Measurements from ENCODE around the gene SOWAHA. TPM values are rescaled to one million over a fixed set of nuclear protein-coding genes. Genes with fewer than 3 reads are reported as not detected.

Gene SOWAHA
- total and polyA plus RNA-seq, 2 experiments from 2014 or later: not detected

DNA sequence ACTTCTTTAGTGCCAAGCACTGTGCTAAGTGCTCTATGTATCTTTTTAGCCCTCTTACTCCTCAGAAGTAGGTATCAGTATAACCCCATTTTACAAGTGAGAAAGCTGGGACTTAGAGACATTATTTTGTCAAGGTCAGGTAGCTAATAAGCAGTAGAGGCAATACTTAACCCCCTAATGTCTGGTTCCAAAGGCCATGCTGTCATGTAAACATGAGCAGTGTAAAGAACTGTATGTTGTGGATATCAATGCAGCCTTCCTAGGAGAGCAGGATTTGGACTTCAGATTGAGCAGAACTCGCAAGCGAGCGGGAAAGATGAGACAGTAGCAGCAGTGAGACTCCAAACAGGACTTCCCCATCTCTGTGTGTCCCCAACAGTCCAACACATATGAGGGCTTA, 21.0 kb downstream of the SOWAHA start:
- WGBS, 2 experiments (ENCODE audit: low coverage in 1 of 2, low lambda C conversion rate in 2 of 2, missing lambda C conversion rate in 2 of 2): 97 to 100% methylated on average over 3 of the region's 3 CpGs
- Histone ChIP-seq H3K9ac (no peak overlapping the region), H3K4me1 (ENCODE audit: insufficient read depth) (peaks cover 4% of the 10 kb centered on the region; the same call in 1 of the 2 replicates), H3K27me3 (replicated peaks; ENCODE audit: insufficient read depth) (no peaks in the 10 kb centered on the region), H3F3A (ENCODE audit: insufficient read depth) (no peaks in the 10 kb centered on the region), H3K79me2 (ENCODE audit: insufficient read depth) (peaks cover 7% of the 10 kb centered on the region; the same call in 1 of the 2 replicates), H3K9me3 (ENCODE audit: low read depth) (no peaks in the 10 kb centered on the region), H4K20me1 (ENCODE audit: insufficient read depth) (no peaks in the 10 kb centered on the region), H3K9me2 (ENCODE audit: insufficient read depth) (no peaks in the 10 kb centered on the region), H3K27ac (no peak overlapping the region), H3K4me3 (no peak overlapping the region), H3K36me3 (ENCODE audit: low read depth) (no peaks in the 10 kb centered on the region), H3K4me2 (ENCODE audit: unreplicated experiment) (no peak overlapping the region), H2AFZ (no peak overlapping the region)
- in situ Hi-C loops (cut with MboI): no loop called here
- TF ChIP-seq EZH2 (IDR thresholded peaks at IDR 0.05; ENCODE audit: insufficient read depth, poor library complexity, severe bottlenecking): no peak
- no peak for TF ChIP-seq EZH2phosphoT487 (IDR thresholded peaks at IDR 0.05; ENCODE audit: insufficient read depth, low read depth)
- DNase-seq: no peak

DNA sequence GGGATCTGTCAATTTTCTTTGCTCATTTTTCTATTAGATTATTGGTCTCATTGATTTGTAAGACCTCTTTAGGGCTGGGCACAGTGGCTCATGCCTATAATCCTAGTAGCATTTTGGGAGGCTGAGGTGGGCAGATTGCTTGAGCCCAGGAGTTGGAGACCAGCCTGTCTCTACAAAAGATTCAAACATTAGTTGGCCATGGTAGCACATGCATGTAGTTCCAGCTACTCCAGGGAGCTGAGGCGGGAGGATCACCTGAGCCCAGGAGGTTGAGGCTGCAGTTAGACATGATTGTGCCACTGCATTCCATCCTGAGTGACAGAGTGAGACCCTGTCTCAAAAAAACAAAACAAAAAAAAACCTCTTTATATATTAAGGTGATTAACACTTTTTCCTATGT, 23.8 kb downstream of the SOWAHA start:
- in situ Hi-C loops (cut with MboI): no loop called here
- H3K27ac ChIP-seq: no peak overlapping the region
- no peaks in the 10 kb centered on the region for H3K9me3 ChIP-seq (ENCODE audit: low read depth)
- 100% methylated on average over 1 of the region's 1 CpG for WGBS, 2 experiments (ENCODE audit: low coverage in 1 of 2, low lambda C conversion rate in 2 of 2, missing lambda C conversion rate in 2 of 2)
- no peaks in the 10 kb centered on the region for H3K9me2 ChIP-seq (ENCODE audit: insufficient read depth)
- no peak overlapping the region for H2AFZ ChIP-seq
- TF ChIP-seq EZH2phosphoT487 (IDR thresholded peaks at IDR 0.05; ENCODE audit: insufficient read depth, low read depth): no peak
- TF ChIP-seq EZH2 (IDR thresholded peaks at IDR 0.05; ENCODE audit: insufficient read depth, poor library complexity, severe bottlenecking): no peak
- no peaks in the 10 kb centered on the region for H4K20me1 ChIP-seq (ENCODE audit: insufficient read depth)
- no peaks in the 10 kb centered on the region for H3K36me3 ChIP-seq (ENCODE audit: low read depth)
- H3K9ac ChIP-seq: no peak overlapping the region
- H3K79me2 ChIP-seq (ENCODE audit: insufficient read depth): no peaks in the 10 kb centered on the region
- no peaks in the 10 kb centered on the region for H3K27me3 ChIP-seq (replicated peaks; ENCODE audit: insufficient read depth)
- H3K4me1 ChIP-seq (ENCODE audit: insufficient read depth): peaks cover 14% of the 10 kb centered on the region
- peaks cover 13% of the 10 kb centered on the region; the same call in 1 of the 2 replicates for H3F3A ChIP-seq (ENCODE audit: insufficient read depth)
- no peak overlapping the region for H3K4me2 ChIP-seq (ENCODE audit: unreplicated experiment)
- DNase-seq: no peak
- no peak overlapping the region for H3K4me3 ChIP-seq

DNA sequence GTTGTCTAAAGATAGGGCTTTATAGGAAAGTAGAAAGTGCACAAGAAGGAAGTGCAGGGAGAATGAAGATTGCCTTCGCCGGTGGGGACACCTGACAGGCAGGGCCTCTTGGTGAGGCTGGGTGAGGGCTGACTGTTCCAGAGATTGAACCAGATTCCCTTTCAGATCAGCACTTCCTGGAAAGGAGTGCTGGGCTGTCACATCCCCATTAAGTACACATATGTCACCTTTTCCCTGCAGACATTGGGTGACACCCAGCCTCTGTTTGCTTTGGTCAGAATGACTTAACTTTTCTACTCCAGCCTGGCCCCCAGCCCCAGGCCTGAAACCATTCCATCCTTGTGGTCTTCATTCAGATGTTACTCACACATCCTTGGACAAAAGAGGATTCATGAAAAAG, 24.8 kb downstream of the SOWAHA start:
- WGBS, 2 experiments (ENCODE audit: low coverage in 1 of 2, low lambda C conversion rate in 2 of 2, missing lambda C conversion rate in 2 of 2): 64 to 84% methylated on average over 2 of the region's 2 CpGs
- in situ Hi-C loops (cut with MboI): no loop called here
- H3K4me3 ChIP-seq: no peak overlapping the region
- peaks cover 14% of the 10 kb centered on the region for H3K4me1 ChIP-seq (ENCODE audit: insufficient read depth)
- H3F3A ChIP-seq (ENCODE audit: insufficient read depth): peaks cover 13% of the 10 kb centered on the region; the same call in 1 of the 2 replicates
- H4K20me1 ChIP-seq (ENCODE audit: insufficient read depth): no peaks in the 10 kb centered on the region
- H3K79me2 ChIP-seq (ENCODE audit: insufficient read depth): no peaks in the 10 kb centered on the region
- no peak overlapping the region for H3K4me2 ChIP-seq (ENCODE audit: unreplicated experiment)
- H3K27me3 ChIP-seq (replicated peaks; ENCODE audit: insufficient read depth): no peaks in the 10 kb centered on the region
- no peak overlapping the region for H3K9ac ChIP-seq
- H3K27ac ChIP-seq: no peak overlapping the region
- TF ChIP-seq EZH2phosphoT487 (IDR thresholded peaks at IDR 0.05; ENCODE audit: insufficient read depth, low read depth): no peak
- no peak for TF ChIP-seq EZH2 (IDR thresholded peaks at IDR 0.05; ENCODE audit: insufficient read depth, poor library complexity, severe bottlenecking)
- no peaks in the 10 kb centered on the region for H3K36me3 ChIP-seq (ENCODE audit: low read depth)
- DNase-seq: no peak
- H2AFZ ChIP-seq: no peak overlapping the region
- no peaks in the 10 kb centered on the region for H3K9me2 ChIP-seq (ENCODE audit: insufficient read depth)
- H3K9me3 ChIP-seq (ENCODE audit: low read depth): no peaks in the 10 kb centered on the region

DNA sequence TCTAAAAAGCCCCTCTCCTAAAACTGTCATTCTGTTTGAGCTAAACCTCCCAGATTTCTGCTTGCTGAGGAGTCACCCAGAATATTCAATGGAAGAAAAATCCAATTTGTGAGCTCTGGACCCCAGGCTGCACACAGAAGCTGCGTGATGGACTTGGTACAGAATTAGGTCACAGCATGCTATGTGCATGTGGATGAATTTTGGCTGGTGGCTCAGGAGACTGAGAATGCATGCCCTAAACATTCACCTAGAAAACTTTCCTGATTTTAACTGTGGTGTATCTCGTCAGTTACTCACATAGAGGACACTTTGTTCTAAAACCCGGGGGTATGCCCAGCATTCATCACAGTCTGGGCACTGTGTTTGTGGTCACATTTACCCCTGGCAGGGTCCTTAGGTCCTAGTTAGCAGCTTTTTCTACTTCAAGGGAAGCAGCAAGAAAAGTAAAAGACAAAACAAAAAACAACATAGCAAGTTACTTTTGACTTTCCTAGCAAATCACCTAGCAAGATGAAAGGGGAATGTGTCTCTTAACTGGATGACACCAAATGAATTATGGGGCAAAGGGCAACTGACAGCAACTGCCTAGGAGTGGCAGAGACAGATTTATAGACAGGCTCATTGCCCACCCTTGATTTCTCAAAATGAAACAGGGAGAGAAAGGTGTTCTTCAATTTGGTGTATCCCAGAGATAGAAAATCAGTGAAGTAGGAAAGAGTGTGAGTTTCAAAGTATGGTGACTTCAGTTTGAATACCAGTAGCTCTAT, 25.6 kb downstream of the SOWAHA start:
- no peaks in the 10 kb centered on the region for H3K27me3 ChIP-seq (replicated peaks; ENCODE audit: insufficient read depth)
- no peaks in the 10 kb centered on the region for H3K9me2 ChIP-seq (ENCODE audit: insufficient read depth)
- 74 to 76% methylated on average over 3 of the region's 3 CpGs for WGBS, 2 experiments (ENCODE audit: low coverage in 1 of 2, low lambda C conversion rate in 2 of 2, missing lambda C conversion rate in 2 of 2)
- DNase-seq: no peak
- no peak overlapping the region; the same call in 1 of the 2 replicates for H3K27ac ChIP-seq
- no peaks in the 10 kb centered on the region for H3K79me2 ChIP-seq (ENCODE audit: insufficient read depth)
- no peaks in the 10 kb centered on the region for H3K36me3 ChIP-seq (ENCODE audit: low read depth)
- H3K9me3 ChIP-seq (ENCODE audit: low read depth): no peaks in the 10 kb centered on the region
- H4K20me1 ChIP-seq (ENCODE audit: insufficient read depth): no peaks in the 10 kb centered on the region
- no peak overlapping the region for H3K4me3 ChIP-seq
- no peak overlapping the region for H3K9ac ChIP-seq
- H3F3A ChIP-seq (ENCODE audit: insufficient read depth): peaks cover 13% of the 10 kb centered on the region; the same call in 1 of the 2 replicates
- no peak for TF ChIP-seq EZH2 (IDR thresholded peaks at IDR 0.05; ENCODE audit: insufficient read depth, poor library complexity, severe bottlenecking)
- TF ChIP-seq EZH2phosphoT487 (IDR thresholded peaks at IDR 0.05; ENCODE audit: insufficient read depth, low read depth): no peak
- H3K4me2 ChIP-seq (ENCODE audit: unreplicated experiment): no peak overlapping the region
- in situ Hi-C loops (cut with MboI): no loop called here
- H3K4me1 ChIP-seq (ENCODE audit: insufficient read depth): peaks cover 14% of the 10 kb centered on the region
- H2AFZ ChIP-seq: 0 out of 2 replicates have a peak overlapping the region, but pooled peaks have one; percentile 75

Measured in GM23248 (cell line).